ENCODE measurements around the gene LLGL1.

DNA sequence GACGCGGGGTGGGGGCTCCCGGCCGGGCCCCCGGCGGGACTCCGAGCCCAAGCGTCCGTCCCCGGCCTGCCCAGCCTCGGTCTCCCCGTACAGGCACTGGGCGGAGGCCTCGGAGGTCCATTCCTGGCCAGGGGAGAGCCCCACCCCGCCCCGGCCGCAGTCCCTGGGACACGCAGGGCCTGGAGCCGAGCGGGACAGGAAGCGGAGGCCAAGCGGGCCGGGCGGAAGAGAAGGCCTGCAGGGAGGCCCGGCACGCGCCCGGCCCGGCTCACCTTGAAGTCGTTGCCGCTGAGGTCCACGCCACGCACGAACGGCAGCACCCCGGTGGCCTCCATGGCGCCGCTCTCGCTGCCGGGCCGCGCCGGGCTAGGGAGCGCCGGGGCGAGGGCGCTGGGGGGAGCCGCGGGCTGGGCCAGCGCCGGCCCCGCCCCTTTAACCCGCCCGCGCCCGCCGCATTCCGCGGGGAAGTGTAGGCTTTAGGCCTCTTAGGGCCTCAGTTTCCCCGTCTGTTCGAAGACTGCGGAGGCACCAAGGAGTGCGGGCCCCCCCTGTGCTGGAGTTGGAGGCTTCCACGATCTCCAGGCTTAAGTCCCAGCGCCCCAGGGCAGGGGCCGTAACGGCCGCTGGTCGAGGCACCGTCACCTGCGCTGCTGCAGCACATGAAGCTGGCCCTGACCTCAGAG lies 33.1 kb downstream of the LLGL1 start, which contains the start of gene FLII:
- TF ChIP-seq, protein P1, sequence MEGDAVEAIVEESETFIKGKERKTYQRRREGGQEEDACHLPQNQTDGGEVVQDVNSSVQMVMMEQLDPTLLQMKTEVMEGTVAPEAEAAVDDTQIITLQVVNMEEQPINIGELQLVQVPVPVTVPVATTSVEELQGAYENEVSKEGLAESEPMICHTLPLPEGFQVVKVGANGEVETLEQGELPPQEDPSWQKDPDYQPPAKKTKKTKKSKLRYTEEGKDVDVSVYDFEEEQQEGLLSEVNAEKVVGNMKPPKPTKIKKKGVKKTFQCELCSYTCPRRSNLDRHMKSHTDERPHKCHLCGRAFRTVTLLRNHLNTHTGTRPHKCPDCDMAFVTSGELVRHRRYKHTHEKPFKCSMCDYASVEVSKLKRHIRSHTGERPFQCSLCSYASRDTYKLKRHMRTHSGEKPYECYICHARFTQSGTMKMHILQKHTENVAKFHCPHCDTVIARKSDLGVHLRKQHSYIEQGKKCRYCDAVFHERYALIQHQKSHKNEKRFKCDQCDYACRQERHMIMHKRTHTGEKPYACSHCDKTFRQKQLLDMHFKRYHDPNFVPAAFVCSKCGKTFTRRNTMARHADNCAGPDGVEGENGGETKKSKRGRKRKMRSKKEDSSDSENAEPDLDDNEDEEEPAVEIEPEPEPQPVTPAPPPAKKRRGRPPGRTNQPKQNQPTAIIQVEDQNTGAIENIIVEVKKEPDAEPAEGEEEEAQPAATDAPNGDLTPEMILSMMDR (conservative IDR thresholded peaks at IDR 0.05; ENCODE audit: low read length) = no peak
- no peak for TF ChIP-seq EZH2phosphoT487 (IDR thresholded peaks at IDR 0.05; ENCODE audit: borderline replicate concordance)

All from Loucy (cell line).